Epithelial cell of alveolus of lung (primary cell): ENCODE results near the gene SLX1A. TPM values are rescaled to one million over a fixed set of nuclear protein-coding genes. Genes with fewer than 3 reads are reported as not detected.

ENCODE experiments used
- total RNA-seq: library from RNA; depleted of rRNA; stranded (reverse); fragments of >200 nt; gene quantifications from 2 replicates; pipeline ENCODE4 v1.2.1, GENCODE V29; 2015

The SLX1A gene
- total RNA-seq, result 64.3 and 179 TPM in 2 replicates

GRCh38 chr16:30193615-30194014, at the start of gene SLX1A, which contains the start of gene BOLA2B:
Gene SLX1A (plus strand): TSS chr16:30193875. CDS start chr16:30194085, 210 bp downstream.
Gene BOLA2B (minus strand): TSS chr16:30193666. CDS start chr16:30193595, 71 bp downstream.

GRCh38 chr16:30183233-30184095, 10.2 kb upstream of the SLX1A start, which contains the start of gene CORO1A:
Gene CORO1A (plus strand): TSS chr16:30183602. CDS start chr16:30185210, 1,608 bp downstream.

GRCh38 chr16:30199049-30199448, 5.4 kb downstream of the SLX1A start, which contains the start of gene SULT1A3:
Gene SULT1A3 (plus strand): TSS chr16:30199255. CDS start chr16:30200729, 1,474 bp downstream.

Other genes starting within 250 kb of the SLX1A start
- 169 and 182 TPM in 2 replicates for gene TMEM219, start 231.8 kb upstream of the SLX1A start, total RNA-seq
- 29.0 and 56.0 TPM in 2 replicates for gene TAOK2, start 220.0 kb upstream of the SLX1A start, total RNA-seq
- 14.2 and 24.0 TPM in 2 replicates for gene HIRIP3, start 198.3 kb upstream of the SLX1A start, total RNA-seq
- gene INO80E, start 197.6 kb upstream of the SLX1A start, total RNA-seq, result 52.6 and 194 TPM in 2 replicates
- gene DOC2A, start 182.8 kb upstream of the SLX1A start, total RNA-seq, result 0.52 and 2.7 TPM in 2 replicates
- gene C16orf92, start 170.7 kb upstream of the SLX1A start, total RNA-seq, result not detected in 2 replicates
- gene TLCD3B, start 162.6 kb upstream of the SLX1A start, total RNA-seq, result 0.16 TPM in 1 of 2 replicates, not detected in the other
- gene ALDOA, start 128.1 kb upstream of the SLX1A start, total RNA-seq, result 2,073 and 2,863 TPM in 2 replicates
- 151 and 157 TPM in 2 replicates for gene PPP4C, start 117.9 kb upstream of the SLX1A start, total RNA-seq
- gene TBX6, start 102.0 kb upstream of the SLX1A start, total RNA-seq, result 0.13 and 2.6 TPM in 2 replicates
- 15.8 and 91.5 TPM in 2 replicates for gene YPEL3, start 97.7 kb upstream of the SLX1A start, total RNA-seq
- gene GDPD3, start 80.3 kb upstream of the SLX1A start, total RNA-seq, result 0.13 and 4.2 TPM in 2 replicates
- 75.4 and 127 TPM in 2 replicates for gene MAPK3, start 70.7 kb upstream of the SLX1A start, total RNA-seq
- 9.1 and 13.5 TPM in 2 replicates for gene CORO1A, start 10.3 kb upstream of the SLX1A start, total RNA-seq
- 220 and 267 TPM in 2 replicates for gene BOLA2B, start 209 bp upstream of the SLX1A start, total RNA-seq
- 7.4 and 18.7 TPM in 2 replicates for gene SULT1A3, start 5.4 kb downstream of the SLX1A start, total RNA-seq
- gene NPIPB13, start 54.6 kb downstream of the SLX1A start, total RNA-seq, result 0.13 and 0.64 TPM in 2 replicates
- gene CD2BP2, start 161.4 kb downstream of the SLX1A start, total RNA-seq, result 46.3 and 53.2 TPM in 2 replicates
- gene TBC1D10B, start 176.6 kb downstream of the SLX1A start, total RNA-seq, result 40.4 and 40.9 TPM in 2 replicates
- 21.2 TPM in 1 of 2 replicates, not detected in the other for gene MYL11, start 180.9 kb downstream of the SLX1A start, total RNA-seq
- gene SEPTIN1, start 188.7 kb downstream of the SLX1A start, total RNA-seq, result 0.32 TPM in 1 of 2 replicates, not detected in the other
- gene ZNF48, start 201.5 kb downstream of the SLX1A start, total RNA-seq, result 9.6 and 10.1 TPM in 2 replicates
- 14.0 and 26.6 TPM in 2 replicates for gene ZNF771, start 213.7 kb downstream of the SLX1A start, total RNA-seq
- 12.5 and 34.5 TPM in 2 replicates for gene DCTPP1, start 236.2 kb downstream of the SLX1A start, total RNA-seq